Neural cell (in vitro differentiated cells): ENCODE data around the gene MYOZ2.

Experiments used
- EZH2 ChIP-seq: fragments of 200-600, 300-800 bp; shearing (Covaris generic), sonication (generic); IDR thresholded peaks from 2 replicates; pipeline ENCODE4 v1.6.1; 2014; ENCODE audit warnings: antibody characterized with exemption, low read length, borderline replicate concordance, mild to moderate bottlenecking; ENCODE audit not compliant: insufficient read depth, poor library complexity, severe bottlenecking
- MXI1 ChIP-seq: fragments of 450-650 bp; conservative IDR thresholded peaks from 2 replicates; pipeline ENCODE4 v1.6.1; 2014; ENCODE audit warnings: antibody characterized with exemption, mild to moderate bottlenecking; ENCODE audit not compliant: poor library complexity, severe bottlenecking
- POLR2AphosphoS5 ChIP-seq: IDR thresholded peaks from 2 replicates; pipeline ENCODE4 v1.6.1; 2012
- TF ChIP-seq, protein P1 (sequence below): fragments of 450-650 bp; IDR thresholded peaks from 2 replicates; pipeline ENCODE4 v1.5.1; 2014; ENCODE audit warnings: antibody characterized with exemption, mild to moderate bottlenecking, moderate library complexity; ENCODE audit not compliant: poor library complexity, severe bottlenecking
- TF ChIP-seq, protein P2 (sequence below): IDR thresholded peaks from 2 replicates; pipeline ENCODE4 v1.6.1; 2012; ENCODE audit warnings: borderline replicate concordance

DNA sequence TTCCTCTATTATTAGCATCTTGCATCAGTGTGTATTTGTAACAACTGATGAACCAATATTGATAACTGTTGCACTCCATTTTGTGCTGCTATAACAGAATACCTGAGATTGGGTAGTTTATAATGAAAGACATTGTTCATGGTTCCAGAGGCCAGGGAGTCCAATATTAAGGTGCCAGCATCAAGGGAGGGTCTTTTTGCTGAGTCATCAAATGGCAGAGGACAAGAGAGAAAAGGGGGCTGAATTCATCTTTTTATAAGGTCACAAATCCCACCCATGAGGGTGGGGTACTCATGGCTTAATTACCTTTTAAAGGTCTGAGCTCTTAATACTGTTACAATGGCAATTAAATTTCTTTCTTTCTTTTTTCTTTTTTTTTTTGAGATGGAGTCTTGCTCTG is 7.2 kb downstream of the MYOZ2 start:
- TF ChIP-seq, protein P1, sequence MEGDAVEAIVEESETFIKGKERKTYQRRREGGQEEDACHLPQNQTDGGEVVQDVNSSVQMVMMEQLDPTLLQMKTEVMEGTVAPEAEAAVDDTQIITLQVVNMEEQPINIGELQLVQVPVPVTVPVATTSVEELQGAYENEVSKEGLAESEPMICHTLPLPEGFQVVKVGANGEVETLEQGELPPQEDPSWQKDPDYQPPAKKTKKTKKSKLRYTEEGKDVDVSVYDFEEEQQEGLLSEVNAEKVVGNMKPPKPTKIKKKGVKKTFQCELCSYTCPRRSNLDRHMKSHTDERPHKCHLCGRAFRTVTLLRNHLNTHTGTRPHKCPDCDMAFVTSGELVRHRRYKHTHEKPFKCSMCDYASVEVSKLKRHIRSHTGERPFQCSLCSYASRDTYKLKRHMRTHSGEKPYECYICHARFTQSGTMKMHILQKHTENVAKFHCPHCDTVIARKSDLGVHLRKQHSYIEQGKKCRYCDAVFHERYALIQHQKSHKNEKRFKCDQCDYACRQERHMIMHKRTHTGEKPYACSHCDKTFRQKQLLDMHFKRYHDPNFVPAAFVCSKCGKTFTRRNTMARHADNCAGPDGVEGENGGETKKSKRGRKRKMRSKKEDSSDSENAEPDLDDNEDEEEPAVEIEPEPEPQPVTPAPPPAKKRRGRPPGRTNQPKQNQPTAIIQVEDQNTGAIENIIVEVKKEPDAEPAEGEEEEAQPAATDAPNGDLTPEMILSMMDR = no peak
- TF ChIP-seq, protein P2, sequence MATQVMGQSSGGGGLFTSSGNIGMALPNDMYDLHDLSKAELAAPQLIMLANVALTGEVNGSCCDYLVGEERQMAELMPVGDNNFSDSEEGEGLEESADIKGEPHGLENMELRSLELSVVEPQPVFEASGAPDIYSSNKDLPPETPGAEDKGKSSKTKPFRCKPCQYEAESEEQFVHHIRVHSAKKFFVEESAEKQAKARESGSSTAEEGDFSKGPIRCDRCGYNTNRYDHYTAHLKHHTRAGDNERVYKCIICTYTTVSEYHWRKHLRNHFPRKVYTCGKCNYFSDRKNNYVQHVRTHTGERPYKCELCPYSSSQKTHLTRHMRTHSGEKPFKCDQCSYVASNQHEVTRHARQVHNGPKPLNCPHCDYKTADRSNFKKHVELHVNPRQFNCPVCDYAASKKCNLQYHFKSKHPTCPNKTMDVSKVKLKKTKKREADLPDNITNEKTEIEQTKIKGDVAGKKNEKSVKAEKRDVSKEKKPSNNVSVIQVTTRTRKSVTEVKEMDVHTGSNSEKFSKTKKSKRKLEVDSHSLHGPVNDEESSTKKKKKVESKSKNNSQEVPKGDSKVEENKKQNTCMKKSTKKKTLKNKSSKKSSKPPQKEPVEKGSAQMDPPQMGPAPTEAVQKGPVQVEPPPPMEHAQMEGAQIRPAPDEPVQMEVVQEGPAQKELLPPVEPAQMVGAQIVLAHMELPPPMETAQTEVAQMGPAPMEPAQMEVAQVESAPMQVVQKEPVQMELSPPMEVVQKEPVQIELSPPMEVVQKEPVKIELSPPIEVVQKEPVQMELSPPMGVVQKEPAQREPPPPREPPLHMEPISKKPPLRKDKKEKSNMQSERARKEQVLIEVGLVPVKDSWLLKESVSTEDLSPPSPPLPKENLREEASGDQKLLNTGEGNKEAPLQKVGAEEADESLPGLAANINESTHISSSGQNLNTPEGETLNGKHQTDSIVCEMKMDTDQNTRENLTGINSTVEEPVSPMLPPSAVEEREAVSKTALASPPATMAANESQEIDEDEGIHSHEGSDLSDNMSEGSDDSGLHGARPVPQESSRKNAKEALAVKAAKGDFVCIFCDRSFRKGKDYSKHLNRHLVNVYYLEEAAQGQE = no peak
- TF ChIP-seq EZH2 = no peak
- TF ChIP-seq MXI1 = no peak
- no peak for TF ChIP-seq POLR2AphosphoS5
